Measurements from ENCODE around the gene NFIC.

- TF ChIP-seq POLR2AphosphoS5 (IDR thresholded peaks at IDR 0.05; ENCODE audit: low read depth, low read length) (no peak), POLR2A (IDR thresholded peaks at IDR 0.05; ENCODE audit: low read depth, low read length) (no peak), TAF1 (IDR thresholded peaks at IDR 0.05; ENCODE audit: low read depth, low read length) (no peak), POU2F2 (IDR thresholded peaks at IDR 0.05; ENCODE audit: low read depth, low read length) (no peak), SPI1 (IDR thresholded peaks at IDR 0.05; ENCODE audit: low read depth, low read length) (no peak), PAX5 (IDR thresholded peaks at IDR 0.05; ENCODE audit: insufficient read depth, low read length, severe bottlenecking) (no peak)
Measured at GRCh38 chr19:3423183-3423829, 56.9 kb downstream of the NFIC start.

Measured in GM12891 (cell line).